Measurements from ENCODE around the gene MAPT.

DNA sequence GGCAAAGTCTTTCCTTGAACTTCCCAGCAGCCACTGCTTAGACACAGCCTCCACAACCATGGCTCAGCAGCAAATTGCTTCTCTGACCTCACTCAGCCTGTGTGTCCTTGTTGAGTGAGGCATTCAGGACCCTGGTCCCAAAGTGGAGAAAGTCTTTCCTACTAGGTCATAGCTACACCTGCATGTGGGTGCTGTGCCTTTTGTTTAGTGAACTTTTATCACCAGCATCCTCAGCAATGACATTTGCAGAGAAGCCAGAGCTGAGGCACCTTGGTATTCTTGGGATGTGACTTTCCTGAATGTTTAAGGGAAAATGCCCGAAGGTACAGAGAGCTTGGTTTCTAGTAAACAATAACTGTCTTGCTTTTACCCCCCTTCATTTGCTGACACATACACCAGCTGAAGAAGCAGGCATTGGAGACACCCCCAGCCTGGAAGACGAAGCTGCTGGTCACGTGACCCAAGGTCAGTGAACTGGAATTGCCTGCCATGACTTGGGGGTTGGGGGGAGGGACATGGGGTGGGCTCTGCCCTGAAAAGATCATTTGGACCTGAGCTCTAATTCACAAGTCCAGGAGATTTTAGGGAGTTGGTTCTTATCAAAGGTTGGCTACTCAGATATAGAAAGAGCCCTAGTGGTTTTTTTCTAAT lies 83.7 kb downstream of the MAPT start:
- TF ChIP-seq, protein P1, sequence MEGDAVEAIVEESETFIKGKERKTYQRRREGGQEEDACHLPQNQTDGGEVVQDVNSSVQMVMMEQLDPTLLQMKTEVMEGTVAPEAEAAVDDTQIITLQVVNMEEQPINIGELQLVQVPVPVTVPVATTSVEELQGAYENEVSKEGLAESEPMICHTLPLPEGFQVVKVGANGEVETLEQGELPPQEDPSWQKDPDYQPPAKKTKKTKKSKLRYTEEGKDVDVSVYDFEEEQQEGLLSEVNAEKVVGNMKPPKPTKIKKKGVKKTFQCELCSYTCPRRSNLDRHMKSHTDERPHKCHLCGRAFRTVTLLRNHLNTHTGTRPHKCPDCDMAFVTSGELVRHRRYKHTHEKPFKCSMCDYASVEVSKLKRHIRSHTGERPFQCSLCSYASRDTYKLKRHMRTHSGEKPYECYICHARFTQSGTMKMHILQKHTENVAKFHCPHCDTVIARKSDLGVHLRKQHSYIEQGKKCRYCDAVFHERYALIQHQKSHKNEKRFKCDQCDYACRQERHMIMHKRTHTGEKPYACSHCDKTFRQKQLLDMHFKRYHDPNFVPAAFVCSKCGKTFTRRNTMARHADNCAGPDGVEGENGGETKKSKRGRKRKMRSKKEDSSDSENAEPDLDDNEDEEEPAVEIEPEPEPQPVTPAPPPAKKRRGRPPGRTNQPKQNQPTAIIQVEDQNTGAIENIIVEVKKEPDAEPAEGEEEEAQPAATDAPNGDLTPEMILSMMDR (conservative IDR thresholded peaks at IDR 0.05): no peak
- TF ChIP-seq ZFX (IDR thresholded peaks at IDR 0.05): no peak
